ENCODE data around the gene GNL2.

- TF ChIP-seq YY1 (IDR thresholded peaks at IDR 0.05; ENCODE audit: insufficient read depth, insufficient read length) = no peak
- TF ChIP-seq ZNF274 (IDR thresholded peaks at IDR 0.05; ENCODE audit: low read depth, low read length) = no peak
Observed at GRCh38 chr1:37634992-37635902, 39.5 kb upstream of the GNL2 start.

All from NT2/D1 (cell line).